A549 (cell line): ENCODE results near the gene TTC13. TPM values are rescaled to one million over a fixed set of nuclear protein-coding genes. Genes with fewer than 3 reads are reported as not detected.

Experiments
- ATAC-seq, 2 experiments: fragments of 200-7000 bp in 1 of 2; fragments of >200 bp in 1 of 2; cut with Nextera tagmentation in 1 of 2; cut with Tn5 transposase in 1 of 2; 3 replicates each; pipeline versions ENCODE4 v1.8.0 to v1.9.1; 2018 to 2020; ENCODE audit warnings: mild to moderate bottlenecking in 1 of 2, moderate library complexity in 1 of 2
- CTCF ChIA-PET: fragments of 300-600 bp; sonication (Branson Sonifier 250); formaldehyde crosslinking; extraction: SDS; loops from one replicate; lab custom pipeline; 2021; ENCODE audit warnings: antibody characterized with exemption, inconsistent platforms; lab: Yijun Ruan, JAX
- POLR2A ChIA-PET: fragments of 350-600 bp; formaldehyde crosslinking; extraction: SDS; loops from one replicate; lab custom pipeline; 2021; ENCODE audit warnings: antibody characterized with exemption, inconsistent platforms; lab: Yijun Ruan, JAX
- DNase-seq, 2 experiments: peaks; one replicate each; pipeline versions ENCODE4 v3.0.0 to v3.0.0-alpha.2; 2011 to 2016; ENCODE audit warnings: low read depth in 1 of 2, low spot score in 1 of 2
- FAIRE-seq: peaks from 2 replicates; lab custom pipeline; 2011; peaks lifted over from hg19 to GRCh38; lab: Jason Lieb, UNC
- H3K27ac ChIP-seq, 2 experiments: fragments of >200 bp; sonication (Bioruptor Twin); formaldehyde crosslinking; 3 replicates each; pipeline ENCODE4 v1.5.1; 2016 to 2017
- H3K4me1 ChIP-seq: fragments of >200 bp; sonication (Bioruptor Twin); formaldehyde crosslinking; 3 replicates; pipeline ENCODE4 v1.6.1; 2016
- H3K4me2 ChIP-seq: fragments of >200 bp; sonication (Bioruptor Twin); formaldehyde crosslinking; 3 replicates; pipeline ENCODE4 v1.6.1; 2016
- H3K4me3 ChIP-seq: fragments of >200 bp; sonication (Bioruptor Twin); formaldehyde crosslinking; 3 replicates; pipeline ENCODE4 v1.5.1; 2016
- H3K9me3 ChIP-seq: fragments of >200 bp; sonication (Bioruptor Twin); formaldehyde crosslinking; 3 replicates; pipeline ENCODE4 v1.6.1; 2016
- BCL3 ChIP-seq: fragments of >200 bp; sonication (Bioruptor Twin); formaldehyde crosslinking; IDR thresholded peaks from 3 replicates; pipeline ENCODE4 v1.6.1; 2016
- CTCF ChIP-seq: fragments of >200 bp; sonication (Bioruptor Twin); formaldehyde crosslinking; IDR thresholded peaks from 3 replicates; pipeline ENCODE4 v1.5.1; 2016
- E2F6 ChIP-seq: IDR thresholded peaks from 2 replicates; pipeline ENCODE4 v1.6.1; 2012; ENCODE audit warnings: low read depth, borderline replicate concordance
- FOSL2 ChIP-seq, 2 experiments: fragments of 450-650 bp in 1 of 2; fragments of >200 bp in 1 of 2; sonication (Bioruptor Twin) in 1 of 2; formaldehyde crosslinking; IDR thresholded peaks; 2 replicates each; pipeline versions ENCODE4 v1.5.0 to v1.6.1; 2016 to 2020; ENCODE audit warnings: mild to moderate bottlenecking in 1 of 2, moderate library complexity in 1 of 2
- FOXS1 ChIP-seq: fragments of 250-450 bp; sonication (Bioruptor Pico); IDR thresholded peaks from 2 replicates; pipeline ENCODE4 v1.5.0; 2020; ENCODE audit warnings: mild to moderate bottlenecking, moderate library complexity
- HEYL ChIP-seq: fragments of 250-450 bp; sonication (Bioruptor Pico); IDR thresholded peaks from 2 replicates; pipeline ENCODE4 v1.8.0; 2021; ENCODE audit warnings: mild to moderate bottlenecking, moderate library complexity
- HMGXB4 ChIP-seq: fragments of 250-450 bp; sonication (Bioruptor Pico); IDR thresholded peaks from 2 replicates; pipeline ENCODE4 v1.5.0; 2021; ENCODE audit warnings: mild to moderate bottlenecking, moderate library complexity, borderline replicate concordance
- HOXB5 ChIP-seq: fragments of 250-450 bp; sonication (Bioruptor Pico); IDR thresholded peaks from 2 replicates; pipeline ENCODE4 v1.5.0; 2020; ENCODE audit warnings: mild to moderate bottlenecking, moderate library complexity
- JUN ChIP-seq, 2 experiments: fragments of >200 bp; sonication (Bioruptor Twin); formaldehyde crosslinking; IDR thresholded peaks; 2 replicates in 1 of 2; 3 replicates in 1 of 2; pipeline ENCODE4 v1.6.1; 2016 to 2017
- JUNB ChIP-seq: fragments of >200 bp; sonication (Bioruptor Twin); formaldehyde crosslinking; IDR thresholded peaks from 2 replicates; pipeline ENCODE4 v1.6.1; 2016
- KDM5A ChIP-seq: fragments of 200-600 bp; sonication (generic); IDR thresholded peaks from 2 replicates; pipeline ENCODE4 v1.6.1; 2016; ENCODE audit warnings: antibody characterized with exemption, mild to moderate bottlenecking
- NPAS2 ChIP-seq: fragments of 250-450 bp; sonication (Bioruptor Pico); IDR thresholded peaks from 2 replicates; pipeline ENCODE4 v1.8.0; 2022; ENCODE audit warnings: mild to moderate bottlenecking, moderate library complexity, borderline replicate concordance
- NR3C1 ChIP-seq: fragments of >200 bp; sonication (Bioruptor Twin); formaldehyde crosslinking; IDR thresholded peaks from 3 replicates; pipeline ENCODE4 v1.6.1; 2017
- PHF8 ChIP-seq: fragments of 200-600 bp; sonication (generic); IDR thresholded peaks from 2 replicates; pipeline ENCODE4 v1.6.1; 2016; ENCODE audit warnings: low read depth, mild to moderate bottlenecking, antibody characterized with exemption, moderate library complexity, borderline replicate concordance
- POLR2A ChIP-seq: IDR thresholded peaks from 2 replicates; pipeline ENCODE4 v1.6.1; 2012; ENCODE audit warnings: mild to moderate bottlenecking, low read length
- RCOR1 ChIP-seq: fragments of 150-350 bp; IDR thresholded peaks from 2 replicates; pipeline ENCODE4 v1.6.1; 2014; ENCODE audit warnings: antibody characterized with exemption, low read length, low read depth
- TP53 ChIP-seq: fragments of 250-450 bp; sonication (Bioruptor Pico); IDR thresholded peaks from 2 replicates; pipeline ENCODE4 v1.5.0; 2021; ENCODE audit warnings: mild to moderate bottlenecking, moderate library complexity
- WGBS: methylation state at CpG from one replicate; pipeline ENCODE4 v1.1.6; 2017; ENCODE audit errors: missing lambda C conversion rate; 5-methylcytosine and 5-hydroxymethylcytosine counted together
- polyA plus RNA-seq, 4 experiments: library from polyadenylated mRNA; depleted of rRNA in 3 of 4; stranded (reverse); fragments of >200 nt; fragmentation: RNase III in 1 of 4; extraction: RNeasy Plus Mini Kit Qiagen cat#74134 plus additional on column Dnase treatment in 1 of 4; gene quantifications; 2 replicates in 3 of 4; 3 replicates in 1 of 4; pipeline ENCODE4 v1.2.3, GENCODE V29; 2011 to 2017
- TF ChIP-seq, protein P1 (sequence below): fragments of 200-600 bp; sonication (generic); IDR thresholded peaks from 2 replicates; pipeline ENCODE4 v1.6.1; 2016; ENCODE audit warnings: antibody characterized with exemption, mild to moderate bottlenecking, moderate library complexity

TTC13 gene
- polyA plus RNA-seq, 2 of the 4 experiments (the other 2 are of a cell fraction), result 12.5 to 22.7 TPM

GRCh38 chr1:230868736-230869385 is 109.8 kb downstream of the TTC13 start (continued):
- TF ChIP-seq HMGXB4 (CRISPR knock-in tag) (no peak), NR3C1 (no peak), HOXB5 (CRISPR knock-in tag) (0 out of 2 replicates have a peak, but pooled peaks have one; percentile 25), TP53 (CRISPR knock-in tag) (no peak), KDM5A (no peak), JUNB (no peak), CTCF (no peak), NPAS2 (no peak)

- FAIRE-seq, result no peak
- peak; percentile 93 for TF ChIP-seq POLR2A
- TF ChIP-seq BCL3, result 0 out of 3 replicates have a peak, but pooled peaks have one; percentile 58
- TF ChIP-seq PHF8, result peak; percentile 63
- no peak for TF ChIP-seq HEYL
- no peak for TF ChIP-seq TP53 (CRISPR knock-in tag)
- TF ChIP-seq, protein P1, sequence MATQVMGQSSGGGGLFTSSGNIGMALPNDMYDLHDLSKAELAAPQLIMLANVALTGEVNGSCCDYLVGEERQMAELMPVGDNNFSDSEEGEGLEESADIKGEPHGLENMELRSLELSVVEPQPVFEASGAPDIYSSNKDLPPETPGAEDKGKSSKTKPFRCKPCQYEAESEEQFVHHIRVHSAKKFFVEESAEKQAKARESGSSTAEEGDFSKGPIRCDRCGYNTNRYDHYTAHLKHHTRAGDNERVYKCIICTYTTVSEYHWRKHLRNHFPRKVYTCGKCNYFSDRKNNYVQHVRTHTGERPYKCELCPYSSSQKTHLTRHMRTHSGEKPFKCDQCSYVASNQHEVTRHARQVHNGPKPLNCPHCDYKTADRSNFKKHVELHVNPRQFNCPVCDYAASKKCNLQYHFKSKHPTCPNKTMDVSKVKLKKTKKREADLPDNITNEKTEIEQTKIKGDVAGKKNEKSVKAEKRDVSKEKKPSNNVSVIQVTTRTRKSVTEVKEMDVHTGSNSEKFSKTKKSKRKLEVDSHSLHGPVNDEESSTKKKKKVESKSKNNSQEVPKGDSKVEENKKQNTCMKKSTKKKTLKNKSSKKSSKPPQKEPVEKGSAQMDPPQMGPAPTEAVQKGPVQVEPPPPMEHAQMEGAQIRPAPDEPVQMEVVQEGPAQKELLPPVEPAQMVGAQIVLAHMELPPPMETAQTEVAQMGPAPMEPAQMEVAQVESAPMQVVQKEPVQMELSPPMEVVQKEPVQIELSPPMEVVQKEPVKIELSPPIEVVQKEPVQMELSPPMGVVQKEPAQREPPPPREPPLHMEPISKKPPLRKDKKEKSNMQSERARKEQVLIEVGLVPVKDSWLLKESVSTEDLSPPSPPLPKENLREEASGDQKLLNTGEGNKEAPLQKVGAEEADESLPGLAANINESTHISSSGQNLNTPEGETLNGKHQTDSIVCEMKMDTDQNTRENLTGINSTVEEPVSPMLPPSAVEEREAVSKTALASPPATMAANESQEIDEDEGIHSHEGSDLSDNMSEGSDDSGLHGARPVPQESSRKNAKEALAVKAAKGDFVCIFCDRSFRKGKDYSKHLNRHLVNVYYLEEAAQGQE, result no peak
- TF ChIP-seq RCOR1, result no peak
- TF ChIP-seq FOXS1, result no peak
- no peak for TF ChIP-seq FOSL2 (IDR thresholded peaks at IDR 0.05)
- no peak for TF ChIP-seq FOSL2 (CRISPR knock-in tag; IDR thresholded peaks at IDR 0.05)
- TF ChIP-seq JUN (IDR thresholded peaks at IDR 0.05), result peak in 1 of 2 experiments; percentile 91; a peak in 3 of 5 replicates
- no peak for TF ChIP-seq NPAS2
- peak; percentile 32; the same call in 1 of the 2 replicates for TF ChIP-seq KDM5A
- TF ChIP-seq E2F6, result peak; percentile 77
- H3K4me2 ChIP-seq, result peak within 1 kb of the TSS; percentile 100
- WGBS, result 1% methylated on average over 8 of the region's 96 CpGs
- peaks cover 26% of the 10 kb centered on the region for H3K4me1 ChIP-seq
- H3K27ac ChIP-seq, result peak within 1 kb of the TSS; percentile 86 to 93
- CTCF ChIA-PET, result interaction anchor here (1.1 to 2.7 kb wide), 2 partner anchors 13 to 36 kb away, joined by 3 to 11 read pairs; no protein-coding TSS in a partner anchor
- POLR2A ChIA-PET, result interaction anchor here (0.6 to 1.6 kb wide), 7 partner anchors 9 to 226 kb away, joined by 3 to 5 read pairs (median 3); partner anchors contain the start of genes ARV1 and TTC13
- no peaks in the 10 kb centered on the region for H3K9me3 ChIP-seq
- peak; percentile 81 to 93 for ATAC-seq
- peak; percentile 56 to 71 for DNase-seq
- peak within 1 kb of the TSS; percentile 94 for H3K4me3 ChIP-seq
Measured at GRCh38 chr1:230867903-230868735, 110.5 kb downstream of the TTC13 start, which contains the start of gene C1orf198. Gene C1orf198, minus strand, starts transcription at chr1:230868521. Its CDS starts 9 bp downstream, at chr1:230868512.
